GM12878 (cell line): Measurements from ENCODE around the gene SMC3. TPM values are rescaled to one million over a fixed set of nuclear protein-coding genes. Genes with fewer than 3 reads are reported as not detected.

Experiments
- ATAC-seq: fragments of 200-7000 bp; cut with Tn5 transposase; 3 replicates; pipeline ENCODE4 v1.9.1; 2020; ENCODE audit warnings: mild to moderate bottlenecking, moderate library complexity
- BruUV-seq: library from RNA; stranded (reverse); fragments of 400-500 nt; replicated peaks from 2 replicates; lab custom pipeline; 2021; lab: Mats Ljungman, UMichigan
- CTCF ChIA-PET: fragments of 300-600 bp; sonication (Branson Sonifier 250); formaldehyde crosslinking; extraction: SDS; loops from one replicate; lab custom pipeline; 2021; ENCODE audit warnings: inconsistent platforms; lab: Yijun Ruan, JAX
- POLR2A ChIA-PET: fragments of 350-600 bp; formaldehyde crosslinking; extraction: SDS; loops from one replicate; lab custom pipeline; 2021; ENCODE audit warnings: inconsistent platforms; lab: Charles Lee
- RAD21 ChIA-PET: fragments of 300-600 bp; sonication (Branson Sonifier 250); formaldehyde crosslinking; loops from one replicate; lab custom pipeline; 2023; ENCODE audit warnings: antibody characterized with exemption; ENCODE audit not compliant: unreplicated experiment; lab: Charles Lee
- SMC1A ChIA-PET: fragments of 300-600 bp; sonication (Branson Sonifier 250); formaldehyde crosslinking; loops from one replicate; lab custom pipeline; 2023; ENCODE audit not compliant: unreplicated experiment, uncharacterized antibody; lab: Charles Lee
- DNase-seq: peaks from one replicate; pipeline ENCODE4 v3.0.0-alpha.2; 2011; ENCODE audit warnings: low read depth, low spot score
- FAIRE-seq: peaks from 3 replicates; lab custom pipeline; 2011; peaks lifted over from hg19 to GRCh38; lab: Jason Lieb, UNC
- H2AFZ ChIP-seq: 2 replicates; pipeline ENCODE4 v1.6.0; 2011; ENCODE audit warnings: low read depth, low read length, control low read depth; ENCODE audit not compliant: control insufficient read depth
- H3K27ac ChIP-seq: 2 replicates; pipeline ENCODE4 v1.5.1; 2011; ENCODE audit warnings: control low read depth; ENCODE audit not compliant: control insufficient read depth, insufficient read depth
- H3K27me3 ChIP-seq, 2 experiments: replicated peaks in 1 of 2; 2 replicates each; pipeline versions ENCODE4 v1.6.0 to v1.6.1; 2011; ENCODE audit warnings: low read length in 1 of 2; ENCODE audit not compliant: control insufficient read depth in 2 of 2, insufficient read depth in 2 of 2
- H3K36me3 ChIP-seq, 2 experiments: 2 replicates each; pipeline ENCODE4 v1.5.1; 2011; ENCODE audit warnings: low read length in 1 of 2; ENCODE audit not compliant: control insufficient read depth in 2 of 2, insufficient read depth in 2 of 2
- H3K4me1 ChIP-seq: 2 replicates; pipeline ENCODE4 v1.6.1; 2011; ENCODE audit warnings: mild to moderate bottlenecking, low read length, moderate library complexity, mixed read lengths; ENCODE audit not compliant: control insufficient read depth, insufficient read depth
- H3K4me2 ChIP-seq: 2 replicates; pipeline ENCODE4 v1.6.0; 2011; ENCODE audit warnings: control low read depth; ENCODE audit not compliant: control insufficient read depth, insufficient read depth
- H3K4me3 ChIP-seq: fragments of 200-600 bp; sonication (generic); 2 replicates; pipeline ENCODE4 v1.5.1; 2016
- H3K79me2 ChIP-seq: 2 replicates; pipeline ENCODE4 v1.6.0; 2011; ENCODE audit warnings: low read length; ENCODE audit not compliant: control insufficient read depth, insufficient read depth
- H3K9ac ChIP-seq: 2 replicates; pipeline ENCODE4 v1.8.0; 2011; ENCODE audit warnings: low read length, control low read depth, mixed read lengths; ENCODE audit not compliant: control insufficient read depth, insufficient read depth
- H3K9me3 ChIP-seq: replicated peaks from 3 replicates; pipeline ENCODE4 v1.5.1; 2011; ENCODE audit warnings: mild to moderate bottlenecking, low read length; ENCODE audit not compliant: control insufficient read depth, insufficient read depth
- H4K20me1 ChIP-seq: 2 replicates; pipeline ENCODE4 v1.6.0; 2011; ENCODE audit not compliant: control insufficient read depth, insufficient read depth
- ATF2 ChIP-seq: IDR thresholded peaks from 2 replicates; pipeline ENCODE4 v1.6.1; 2012; ENCODE audit warnings: low read length, inconsistent platforms
- KDM1A ChIP-seq: fragments of 200-600 bp; sonication (generic); IDR thresholded peaks from 2 replicates; pipeline ENCODE4 v1.6.1; 2016; ENCODE audit warnings: borderline replicate concordance
- MTA2 ChIP-seq: fragments of 450-650 bp; IDR thresholded peaks from 2 replicates; pipeline ENCODE4 v1.6.1; 2016; ENCODE audit warnings: low read depth, mild to moderate bottlenecking, moderate library complexity
- MTA3 ChIP-seq: IDR thresholded peaks from 2 replicates; pipeline ENCODE4 v1.6.1; 2012; ENCODE audit warnings: low read length, inconsistent platforms, borderline replicate concordance
- MYC ChIP-seq: IDR thresholded peaks from 2 replicates; pipeline ENCODE4 v1.6.1; 2011; ENCODE audit warnings: mild to moderate bottlenecking, low read length, moderate library complexity, inconsistent platforms; ENCODE audit not compliant: insufficient read depth, insufficient replicate concordance, insufficient read length, severe bottlenecking
- SMAD1 ChIP-seq: fragments of 450-650 bp; IDR thresholded peaks from 2 replicates; pipeline ENCODE4 v1.6.1; 2018; ENCODE audit warnings: mild to moderate bottlenecking, low read depth; ENCODE audit not compliant: partially characterized antibody
- ZZZ3 ChIP-seq: IDR thresholded peaks from 2 replicates; pipeline ENCODE4 v1.6.1; 2011; ENCODE audit warnings: low read depth; ENCODE audit not compliant: control insufficient read depth, insufficient read length
- WGBS: methylation state at CpG from one replicate; pipeline ENCODE4 v1.1.6; 2016; ENCODE audit warnings: low lambda C conversion rate; ENCODE audit not compliant: insufficient replicate concordance, insufficient coverage; ENCODE audit errors: missing lambda C conversion rate; 5-methylcytosine and 5-hydroxymethylcytosine counted together
- in situ Hi-C: fragments of 300-500 bp; cut with MboI; formaldehyde crosslinking; loops from 9 replicates; pipeline ENCODE4 v1.14.3; 2018; ENCODE audit warnings: mixed read lengths
- intact Hi-C: fragments of 100-400 bp; cut with micrococcal nuclease; formaldehyde crosslinking; loops from one replicate; pipeline ENCODE4 v1.14.2; 2022; ENCODE audit not compliant: unreplicated experiment
- polyA plus RNA-seq, 11 experiments: library from polyadenylated mRNA; depleted of rRNA in 4 of 11; unstranded in 6 of 11; stranded (reverse) in 5 of 11; fragments of >200 nt; fragmentation: Nextera tagmentation in 4 of 11; fragmentation: Illumina TruSeq in 1 of 11; extraction: Ambion mirVana in 4 of 11; extraction: Trizol in 1 of 11; gene quantifications; 1 replicate in 1 of 11; 2 replicates in 10 of 11; pipeline versions ENCODE4 v1.2.1 to v1.2.3, GENCODE V29; 2011 to 2016; ENCODE audit warnings: inconsistent platforms in 2 of 11, missing spikeins in 2 of 11, low read depth in 1 of 11
- total RNA-seq, 4 experiments: library from RNA; depleted of rRNA in 3 of 4; stranded (reverse); fragments of >200 nt in 3 of 4; fragmentation: Illumina TruSeq in 1 of 4; extraction: Trizol in 1 of 4; gene quantifications; 2 replicates each; pipeline versions ENCODE4 v1.2.1 to v1.2.3, GENCODE V29; 2013 to 2021

Gene SMC3
- total and polyA plus RNA-seq, 10 of the 15 experiments (the other 5 are each of a cell fraction or from before 2014, with no cell fraction given) = 30.4 to 123 (median 48.3) TPM

- no peak overlapping the region for H3K27ac ChIP-seq
- ATAC-seq (no peak), FAIRE-seq (no peak), DNase-seq (no peak)
- H3K9me3 ChIP-seq = no peaks in the 10 kb centered on the region
- no peaks in the 10 kb centered on the region for H3K79me2 ChIP-seq
- intact Hi-C loops (no loop called here), in situ Hi-C loops (no loop called here)
- ChIA-PET POLR2A (no interaction called here), CTCF (interaction anchor here (1.2 kb wide), 1 partner anchor 21 kb away, joined by 3 read pairs; no protein-coding TSS in a partner anchor), RAD21 (no interaction called here), SMC1A (no interaction called here)
- no peaks in the 10 kb centered on the region for H3K36me3 ChIP-seq
- BruUV-seq = no TSS peak
- no peak overlapping the region for H3K4me2 ChIP-seq
- H3K9ac ChIP-seq = no peak overlapping the region
- peaks cover 22% of the 10 kb centered on the region for H3K4me1 ChIP-seq
- H3K4me3 ChIP-seq = no peak overlapping the region
- H2AFZ ChIP-seq = no peak overlapping the region
- no peaks in the 10 kb centered on the region for H4K20me1 ChIP-seq
- no peaks in the 10 kb centered on the region for H3K27me3 ChIP-seq
- 43% methylated on average over 9 of the region's 9 CpGs for WGBS
- TF ChIP-seq KDM1A (no peak), ZZZ3 (no peak), SMAD1 (no peak), MTA3 (no peak), MYC (no peak), ATF2 (no peak), MTA2 (no peak)
Measured at GRCh38 chr10:110525349-110526260, 41.9 kb upstream of the SMC3 start.
